Nephron (organoid): ENCODE measurements around the gene ARHGEF7.

Experiments
- H3K27ac Mint-ChIP-seq, 3 experiments: 2 replicates each; pipeline ENCODE4 v1.8.0; 2020; ENCODE audit warnings: mixed read lengths in 3 of 3, mild to moderate bottlenecking in 2 of 3, moderate library complexity in 1 of 3
- H3K27me3 Mint-ChIP-seq: 2 replicates; pipeline ENCODE4 v1.8.0; 2021; ENCODE audit warnings: low read depth, mild to moderate bottlenecking, moderate library complexity, mixed read lengths
- H3K36me3 Mint-ChIP-seq: 2 replicates; pipeline ENCODE4 v1.8.0; 2020; ENCODE audit warnings: low read depth, mixed read lengths
- H3K4me1 Mint-ChIP-seq: 2 replicates; pipeline ENCODE4 v1.8.0; 2020; ENCODE audit warnings: mixed read lengths
- H3K4me3 Mint-ChIP-seq, 3 experiments: 2 replicates each; pipeline ENCODE4 v1.8.0; 2020; ENCODE audit warnings: mild to moderate bottlenecking in 3 of 3, mixed read lengths in 3 of 3, moderate library complexity in 2 of 3
- H3K9me3 Mint-ChIP-seq: 2 replicates; pipeline ENCODE4 v1.8.0; 2020; ENCODE audit warnings: mixed read lengths
- CTCF ChIP-seq, 3 experiments: fragments of 200-600 bp; sonication (generic); IDR thresholded peaks; one replicate each; pipeline ENCODE4 v1.5.0; 2021; ENCODE audit warnings: antibody characterized with exemption in 3 of 3; ENCODE audit not compliant: unreplicated experiment in 3 of 3

Gene ARHGEF7

DNA sequence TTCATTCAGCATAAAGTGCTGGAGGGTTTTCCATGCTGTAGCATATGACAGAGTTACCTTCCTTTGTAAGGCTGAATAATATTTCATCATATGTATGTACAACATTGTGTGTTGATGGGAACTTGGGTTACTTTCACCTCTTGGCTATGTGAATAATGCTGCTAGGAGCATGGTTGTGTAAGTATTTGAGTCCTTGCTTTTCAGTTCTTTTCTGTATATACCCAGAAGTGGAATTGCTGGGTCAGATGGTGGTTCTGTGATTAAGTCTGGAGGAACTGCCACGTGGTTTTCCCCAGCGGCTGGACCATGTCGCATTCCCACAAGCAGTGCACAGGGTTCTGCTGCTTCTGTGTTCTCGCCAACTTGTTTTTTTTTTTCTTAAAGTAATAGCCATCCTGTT is 104.2 kb downstream of the ARHGEF7 start:
- H3K4me3 Mint-ChIP-seq, result no peak overlapping the region
- TF ChIP-seq CTCF (IDR thresholded peaks at IDR 0.05; ENCODE audit: unreplicated experiment in 3 of 3), result no peak
- peaks cover 44% of the 10 kb centered on the region for H3K4me1 Mint-ChIP-seq
- H3K9me3 Mint-ChIP-seq, result no peaks in the 10 kb centered on the region
- no peaks in the 10 kb centered on the region for H3K27me3 Mint-ChIP-seq
- H3K36me3 Mint-ChIP-seq, result peaks cover 16% of the 10 kb centered on the region
- peak overlapping the region in 1 of 3 experiments; percentile 46 for H3K27ac Mint-ChIP-seq

DNA sequence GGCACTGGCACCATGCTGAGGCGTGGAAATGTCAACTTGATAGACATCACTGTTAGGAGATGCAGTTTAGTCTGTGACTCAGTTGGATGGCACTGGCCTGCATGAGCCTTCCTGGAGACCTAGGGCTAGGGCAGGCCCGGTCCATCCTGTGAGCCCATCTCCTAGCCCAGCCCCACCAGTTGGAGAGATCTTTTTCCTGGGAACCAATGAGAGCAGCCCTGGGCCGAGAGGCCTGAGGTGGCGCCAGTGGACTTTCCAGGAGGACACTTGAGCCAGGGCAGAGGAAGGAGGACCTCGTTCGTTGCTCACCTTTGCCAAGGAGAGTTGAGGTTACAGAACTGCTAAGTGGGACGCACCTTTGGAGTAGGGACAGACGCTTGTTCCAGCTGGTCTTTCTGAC is 104.8 kb downstream of the ARHGEF7 start:
- no peak for TF ChIP-seq CTCF (IDR thresholded peaks at IDR 0.05; ENCODE audit: unreplicated experiment in 3 of 3)
- H3K4me1 Mint-ChIP-seq, result peaks cover 46% of the 10 kb centered on the region
- H3K9me3 Mint-ChIP-seq, result no peaks in the 10 kb centered on the region
- no peak overlapping the region for H3K27ac Mint-ChIP-seq
- H3K27me3 Mint-ChIP-seq, result no peaks in the 10 kb centered on the region
- no peak overlapping the region for H3K4me3 Mint-ChIP-seq
- peaks cover 20% of the 10 kb centered on the region for H3K36me3 Mint-ChIP-seq

DNA sequence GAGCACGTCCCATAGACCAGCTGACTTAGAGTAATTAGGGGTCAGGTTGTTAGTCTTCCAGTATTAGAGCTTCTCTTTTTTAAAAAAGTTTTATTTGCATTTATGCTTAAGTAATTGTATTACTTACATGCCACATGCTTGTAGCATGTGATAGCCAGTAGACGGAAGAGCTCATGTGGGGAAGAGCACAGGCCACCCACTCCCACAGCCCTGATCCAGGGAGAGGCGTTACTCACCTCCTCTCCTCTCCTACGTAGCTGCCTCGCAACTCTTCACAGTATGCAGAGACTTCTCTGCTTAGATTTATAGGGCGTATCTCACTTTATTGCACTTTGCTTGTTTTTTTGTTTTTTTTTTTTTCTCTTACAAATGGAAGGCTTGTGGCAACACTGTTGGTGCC is 110.1 kb downstream of the ARHGEF7 start:
- no peak overlapping the region for H3K27ac Mint-ChIP-seq
- H3K4me3 Mint-ChIP-seq, result no peak overlapping the region
- H3K27me3 Mint-ChIP-seq, result no peaks in the 10 kb centered on the region
- H3K4me1 Mint-ChIP-seq, result peaks cover 36% of the 10 kb centered on the region
- H3K9me3 Mint-ChIP-seq, result no peaks in the 10 kb centered on the region
- TF ChIP-seq CTCF (IDR thresholded peaks at IDR 0.05; ENCODE audit: unreplicated experiment in 3 of 3), result no peak
- peaks cover 34% of the 10 kb centered on the region for H3K36me3 Mint-ChIP-seq

- Mint-ChIP-seq H3K4me1 (peaks cover 36% of the 10 kb centered on the region), H3K9me3 (no peaks in the 10 kb centered on the region), H3K36me3 (peaks cover 34% of the 10 kb centered on the region), H3K27me3 (no peaks in the 10 kb centered on the region), H3K27ac (peak overlapping the region in 1 of 3 experiments; percentile 23), H3K4me3 (no peak overlapping the region)
- TF ChIP-seq CTCF (IDR thresholded peaks at IDR 0.05; ENCODE audit: unreplicated experiment in 3 of 3), result no peak
Observed at GRCh38 chr13:111225810-111226546, 110.9 kb downstream of the ARHGEF7 start.

GRCh38 chr13:111227405-111227804 is 112.3 kb downstream of the ARHGEF7 start:
- TF ChIP-seq CTCF (IDR thresholded peaks at IDR 0.05; ENCODE audit: unreplicated experiment in 3 of 3), result no peak
- no peak overlapping the region for H3K27ac Mint-ChIP-seq
- H3K27me3 Mint-ChIP-seq, result no peaks in the 10 kb centered on the region
- peaks cover 36% of the 10 kb centered on the region for H3K4me1 Mint-ChIP-seq
- H3K9me3 Mint-ChIP-seq, result no peaks in the 10 kb centered on the region
- H3K36me3 Mint-ChIP-seq, result peaks cover 48% of the 10 kb centered on the region
- no peak overlapping the region for H3K4me3 Mint-ChIP-seq
